Stomach smooth muscle (tissue), 2 donors: ENCODE data around the gene CELA2A.
"Not testable (repeated sequence)": the region's sequence is repeated elsewhere in the genome, so short reads cannot be mapped to it uniquely, and the experiment has no call there.

ENCODE experiments used
- H3K27ac ChIP-seq: one replicate; pipeline ENCODE4 v1.7.0; 2013; ENCODE audit warnings: mild to moderate bottlenecking, low read length, inconsistent platforms
- H3K27me3 ChIP-seq, 2 donors: one replicate each; pipeline ENCODE4 v1.7.0; 2013; ENCODE audit warnings: low read length in 2 of 2; ENCODE audit not compliant: insufficient read depth in 2 of 2, control insufficient read depth in 1 of 2
- H3K36me3 ChIP-seq, 2 donors: one replicate each; pipeline ENCODE4 v1.7.0; 2013; ENCODE audit warnings: low read length in 2 of 2; ENCODE audit not compliant: control insufficient read depth in 2 of 2, insufficient read depth in 2 of 2
- H3K4me1 ChIP-seq: one replicate; pipeline ENCODE4 v1.7.0; 2013; ENCODE audit warnings: low read length; ENCODE audit not compliant: control insufficient read depth, insufficient read depth
- H3K4me3 ChIP-seq, 2 donors: one replicate each; pipeline ENCODE4 v1.7.0; 2013; ENCODE audit warnings: low read length in 2 of 2
- H3K9ac ChIP-seq, 2 donors: one replicate each; pipeline ENCODE4 v1.7.0; 2013; ENCODE audit warnings: low read length in 2 of 2, mild to moderate bottlenecking in 1 of 2
- H3K9me3 ChIP-seq, 2 donors: one replicate each; pipeline ENCODE4 v1.7.0; 2013; ENCODE audit warnings: low read length in 2 of 2; ENCODE audit not compliant: control insufficient read depth in 2 of 2
- donor health status: healthy.
- donor health status: Pancreatic carcinoma.

Gene CELA2A

DNA sequence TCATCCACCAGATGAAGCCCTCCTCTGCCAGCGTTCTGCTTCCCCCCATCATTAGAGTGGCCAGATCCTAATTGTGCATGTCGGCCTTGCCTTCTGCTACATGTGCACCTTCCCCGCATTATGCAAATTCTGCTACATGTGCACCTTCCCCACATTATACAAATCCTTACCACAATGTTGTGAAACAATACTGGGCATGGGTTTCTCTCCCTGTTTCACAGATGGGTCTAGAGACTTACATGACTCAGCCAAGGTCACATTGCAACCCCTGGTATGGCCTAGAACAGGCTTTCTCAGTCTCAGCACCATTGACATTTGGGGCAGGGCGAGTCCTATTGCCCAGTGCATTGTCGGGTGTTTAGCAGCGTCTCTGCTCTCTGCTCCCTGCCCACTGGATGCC lies 1.0 kb upstream of the CELA2A start:
- Histone ChIP-seq H3K4me1 (peaks cover 14% of the 10 kb centered on the region), H3K4me3 (no peak overlapping the region), H3K9me3 (peaks cover 0 to 10% of the 10 kb centered on the region in 2 donors), H3K36me3 (no peaks in the 10 kb centered on the region), H3K27me3 (no peaks in the 10 kb centered on the region), H3K9ac (no peak overlapping the region), H3K27ac (no peak overlapping the region)

GRCh38 chr1:15457585-15457984 lies 1.1 kb downstream of the CELA2A start:
- no peak overlapping the region for H3K27ac ChIP-seq
- H3K27me3 ChIP-seq = no peaks in the 10 kb centered on the region
- H3K4me3 ChIP-seq = no peak overlapping the region

DNA sequence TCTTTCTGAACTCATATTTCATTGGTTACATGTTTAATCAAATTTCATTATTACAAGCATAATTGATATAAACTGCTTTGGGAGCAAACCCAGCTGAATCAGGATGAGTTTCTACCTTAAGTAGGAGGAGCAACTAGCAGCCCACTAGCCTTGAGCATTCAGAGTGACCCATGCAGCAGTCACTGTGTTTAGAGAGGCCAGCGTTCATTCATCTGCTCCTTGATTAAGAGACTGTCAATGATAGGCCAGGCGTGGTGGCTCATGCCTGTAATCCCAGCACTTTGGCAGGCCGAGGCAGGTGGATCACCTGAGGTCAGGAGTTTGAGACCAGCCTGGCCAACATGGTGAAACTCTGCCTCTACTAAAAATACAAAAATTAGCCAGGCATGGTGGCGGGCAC lies 1.9 kb downstream of the CELA2A start:
- not testable (repeated sequence) for H3K4me3 ChIP-seq, H3K9ac ChIP-seq, H3K27ac ChIP-seq, H3K36me3 ChIP-seq, H3K9me3 ChIP-seq, H3K27me3 ChIP-seq
- peaks cover 14% of the 10 kb centered on the region for H3K4me1 ChIP-seq

More at GRCh38 chr1:15457585-15457984, 1.1 kb downstream of the CELA2A start:
- Histone ChIP-seq H3K9ac (no peak overlapping the region), H3K9me3 (no peaks in the 10 kb centered on the region), H3K36me3 (no peaks in the 10 kb centered on the region), H3K4me1 (peaks cover 14% of the 10 kb centered on the region)

- Histone ChIP-seq H3K4me1 (peaks cover 5% of the 10 kb centered on the region), H3K36me3 (no peaks in the 10 kb centered on the region), H3K9ac (no peak overlapping the region), H3K27me3 (no peaks in the 10 kb centered on the region), H3K9me3 (no peaks in the 10 kb centered on the region), H3K27ac (no peak overlapping the region), H3K4me3 (no peak overlapping the region)
Measured at GRCh38 chr1:15459771-15460707, 3.5 kb downstream of the CELA2A start.

DNA sequence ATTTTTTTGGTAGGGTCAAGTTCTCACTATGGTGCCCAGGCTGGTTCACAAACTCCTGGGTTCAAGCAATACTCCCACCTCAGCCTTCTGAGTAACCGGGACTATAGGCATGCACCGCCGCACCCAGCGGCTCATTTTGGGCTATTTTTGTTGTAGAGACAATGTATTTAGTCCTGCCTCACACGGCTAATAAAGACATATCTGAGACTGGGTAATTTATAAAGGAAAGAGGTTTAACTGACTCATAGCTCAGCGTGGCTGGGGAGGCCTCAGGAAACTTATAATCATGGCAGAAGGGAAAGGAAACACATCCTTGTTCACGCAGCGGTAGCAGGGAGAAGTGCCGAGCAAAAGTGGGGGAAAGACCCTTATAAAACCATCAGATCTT lies 4.2 kb downstream of the CELA2A start:
- Histone ChIP-seq H3K4me3 (no peak overlapping the region), H3K9me3 (no peaks in the 10 kb centered on the region), H3K36me3 (no peaks in the 10 kb centered on the region), H3K27ac (no peak overlapping the region), H3K9ac (no peak overlapping the region), H3K4me1 (peaks cover 5% of the 10 kb centered on the region), H3K27me3 (no peaks in the 10 kb centered on the region)

- H3K36me3 ChIP-seq, H3K27ac ChIP-seq, H3K4me1 ChIP-seq: not testable (repeated sequence)
Measured at GRCh38 chr1:15463064-15463800, 6.7 kb downstream of the CELA2A start.

GRCh38 chr1:15463926-15464322 lies 7.4 kb downstream of the CELA2A start:
- not testable (repeated sequence) for H3K4me1 ChIP-seq, H3K36me3 ChIP-seq, H3K9me3 ChIP-seq, H3K9ac ChIP-seq, H3K27ac ChIP-seq, H3K27me3 ChIP-seq, H3K4me3 ChIP-seq

More at GRCh38 chr1:15463064-15463800, 6.7 kb downstream of the CELA2A start:
- not testable (repeated sequence) for H3K9me3 ChIP-seq, H3K9ac ChIP-seq, H3K4me3 ChIP-seq, H3K27me3 ChIP-seq

GRCh38 chr1:15465674-15466073 lies 9.1 kb downstream of the CELA2A start:
- no peaks in the 10 kb centered on the region for H3K36me3 ChIP-seq
- no peak overlapping the region for H3K9ac ChIP-seq

GRCh38 chr1:15466955-15467625 lies 10.6 kb downstream of the CELA2A start:
- not testable (repeated sequence) for H3K27me3 ChIP-seq, H3K4me3 ChIP-seq, H3K36me3 ChIP-seq, H3K9me3 ChIP-seq, H3K27ac ChIP-seq, H3K9ac ChIP-seq
- peaks cover 11% of the 10 kb centered on the region for H3K4me1 ChIP-seq

More at GRCh38 chr1:15465674-15466073, 9.1 kb downstream of the CELA2A start:
- Histone ChIP-seq H3K4me1 (peaks cover 11% of the 10 kb centered on the region), H3K9me3 (no peaks in the 10 kb centered on the region), H3K27ac (no peak overlapping the region), H3K4me3 (no peak overlapping the region), H3K27me3 (no peaks in the 10 kb centered on the region)

- Histone ChIP-seq H3K27me3 (no peaks in the 10 kb centered on the region), H3K36me3 (no peaks in the 10 kb centered on the region), H3K9ac (no peak overlapping the region), H3K4me3 (no peak overlapping the region), H3K9me3 (no peaks in the 10 kb centered on the region), H3K4me1 (peaks cover 11% of the 10 kb centered on the region), H3K27ac (no peak overlapping the region)
Measured at GRCh38 chr1:15468145-15468544, 11.6 kb downstream of the CELA2A start.
